ENCODE measurements around the gene SLC16A14.

Gene SLC16A14

GRCh38 chr2:230042195-230042594, 26.5 kb downstream of the SLC16A14 start:
- peak; percentile 6 for DNase-seq

DNA sequence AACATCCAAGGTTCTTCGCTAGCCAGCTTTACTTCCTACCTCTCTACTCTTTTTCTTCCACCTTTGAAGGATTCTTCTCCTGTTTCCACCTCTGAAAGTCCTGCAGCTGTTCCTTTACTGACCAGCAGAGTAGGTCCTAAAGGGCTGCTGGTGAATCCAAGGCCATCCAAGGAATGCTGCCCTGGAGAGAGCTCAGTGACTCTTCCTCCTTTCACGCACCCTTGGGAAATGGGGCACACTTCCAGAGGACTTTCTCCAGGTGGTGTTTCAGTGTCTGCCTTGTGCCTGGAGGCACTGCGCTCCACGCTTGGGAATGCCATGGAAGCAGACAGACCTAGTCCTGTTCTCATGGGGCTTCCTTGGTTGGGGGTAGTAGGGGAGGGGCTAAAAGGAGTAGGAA, 45.4 kb downstream of the SLC16A14 start:
- DNase-seq, result no peak

DNA sequence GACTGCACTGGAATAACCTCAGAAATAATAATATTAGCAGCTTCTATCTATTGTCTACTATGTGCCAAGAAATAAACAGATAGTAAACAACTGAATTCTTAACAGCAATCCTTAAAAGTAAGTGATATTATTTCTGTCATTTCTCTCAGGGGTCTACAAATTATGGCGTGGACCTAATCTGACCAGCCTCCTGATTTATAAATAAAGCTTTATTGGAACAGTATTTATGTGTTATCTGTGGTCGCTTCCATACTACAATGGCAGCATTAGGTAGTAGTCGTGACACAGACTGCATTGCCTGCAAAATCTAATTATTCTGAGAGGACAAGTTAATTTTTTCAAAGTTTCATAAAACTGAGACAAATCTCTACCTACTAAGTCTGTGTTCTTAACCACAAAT, 49.0 kb downstream of the SLC16A14 start:
- no peak for DNase-seq

DNA sequence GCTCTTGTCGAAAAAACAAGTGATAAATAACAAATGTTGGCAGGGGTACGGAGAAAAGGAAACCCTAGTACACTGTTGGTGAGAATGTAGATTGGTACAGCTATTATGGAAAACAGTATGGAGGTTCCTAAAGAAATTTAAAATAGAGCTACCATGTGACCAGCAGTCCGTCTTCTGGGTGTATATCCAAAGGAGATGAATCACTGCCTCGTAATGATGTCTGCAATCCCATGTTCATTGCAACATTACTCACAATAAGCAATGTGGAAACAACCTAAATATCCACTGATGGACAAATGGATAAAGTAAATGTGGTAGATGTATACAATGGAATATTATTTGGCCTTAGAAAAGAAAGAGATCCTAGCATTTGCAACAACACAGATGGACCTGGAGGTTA, 50.6 kb downstream of the SLC16A14 start:
- peak; percentile 49 for DNase-seq

DNA sequence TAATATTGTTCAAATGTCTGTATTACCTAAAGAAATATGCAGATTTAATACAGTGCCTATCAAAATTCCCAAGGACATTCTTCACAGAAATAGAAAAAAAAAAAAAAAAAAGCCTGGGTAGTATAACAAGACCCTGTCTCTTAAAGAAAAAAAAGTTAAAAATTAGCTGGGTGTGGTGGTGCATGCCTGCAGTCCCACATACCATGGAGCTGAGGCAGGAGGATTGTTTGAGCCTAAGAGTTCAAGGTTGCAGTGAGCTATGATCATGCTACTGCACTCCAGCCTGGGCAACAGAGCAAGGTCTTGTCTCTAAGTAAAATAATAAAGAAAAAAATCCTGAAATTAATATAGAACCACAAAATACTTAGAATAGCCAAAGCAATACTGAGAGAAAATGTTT, 51.9 kb downstream of the SLC16A14 start:
- no peak for DNase-seq

GRCh38 chr2:230012267-230012884, 56.3 kb downstream of the SLC16A14 start:
- DNase-seq, result no peak

DNA sequence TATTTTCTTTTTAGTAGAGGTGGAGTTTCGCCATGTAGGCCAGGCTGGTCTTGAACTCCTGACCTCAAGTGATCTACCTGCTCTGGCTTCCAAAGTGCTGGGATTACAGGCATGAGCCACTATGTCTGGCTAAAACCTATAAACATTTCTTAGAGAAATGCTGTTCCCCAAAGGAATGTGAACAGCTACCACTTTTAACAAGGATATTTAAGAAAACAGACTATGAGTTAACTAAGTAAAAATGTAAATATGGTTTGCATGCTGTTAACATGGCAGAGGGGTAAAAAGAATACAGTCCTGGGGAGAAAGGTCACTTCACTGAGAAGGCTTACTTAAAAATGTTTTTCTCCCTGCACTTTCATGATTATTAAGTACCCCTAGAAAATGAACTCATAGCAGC, 57.1 kb downstream of the SLC16A14 start:
- no peak for DNase-seq

DNA sequence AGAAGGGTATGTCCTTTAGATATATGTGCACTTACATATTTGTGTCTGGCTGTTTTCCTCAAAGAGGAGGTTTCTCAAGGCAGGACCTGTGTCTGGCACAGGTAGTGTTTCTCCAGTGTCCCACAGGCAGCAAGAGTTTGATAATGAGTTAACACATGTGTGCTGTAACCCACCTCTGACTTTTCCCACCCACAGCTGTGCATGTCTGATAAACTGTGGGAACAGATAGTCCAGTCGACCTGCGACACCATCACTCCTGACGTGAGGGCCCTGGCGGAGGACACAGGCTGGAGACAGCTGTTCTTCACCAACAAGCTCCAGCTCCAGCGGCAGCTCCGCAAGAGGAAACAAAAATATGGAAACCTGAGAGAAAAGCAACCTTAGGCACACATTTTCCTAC, 58.2 kb downstream of the SLC16A14 start:
- DNase-seq, result no peak

- peak; percentile 25 for DNase-seq
Measured at GRCh38 chr2:230008708-230009066, 60.0 kb downstream of the SLC16A14 start.

DNA sequence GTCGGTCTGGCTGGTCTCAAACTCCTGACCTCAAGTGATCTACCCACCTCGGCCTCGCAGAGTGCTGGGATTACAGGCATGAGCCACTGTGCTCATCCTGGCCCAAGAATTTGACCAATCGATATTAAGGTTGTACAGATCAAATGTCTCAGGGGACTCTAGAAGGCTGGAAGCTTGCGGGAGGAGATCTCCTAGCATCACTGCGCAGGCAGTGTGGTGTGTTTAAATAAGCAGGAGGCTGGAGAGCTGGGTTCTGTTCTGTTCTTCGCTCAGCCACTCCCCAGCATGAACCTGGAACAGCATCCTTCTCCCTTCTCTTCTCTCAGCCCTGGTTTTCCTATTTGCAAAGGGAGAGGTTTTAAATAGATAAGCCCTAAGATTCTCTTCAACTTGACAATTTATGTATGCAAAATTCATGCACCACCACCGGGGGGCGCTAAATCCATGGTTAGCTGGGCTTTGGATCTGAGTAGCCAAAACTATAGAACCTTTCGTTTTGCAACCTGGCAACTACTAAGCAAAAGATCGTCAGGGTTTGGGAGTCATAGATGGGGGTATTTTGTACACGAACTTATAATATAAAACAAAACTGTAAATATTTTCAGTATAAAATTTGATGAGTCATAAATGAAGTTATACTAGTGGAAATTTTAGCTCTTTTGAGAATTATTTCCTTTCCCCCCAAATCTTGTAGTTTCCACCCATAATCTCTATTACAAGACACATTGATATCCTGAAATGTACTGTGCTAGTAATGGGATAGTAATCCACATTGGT, 60.6 kb downstream of the SLC16A14 start:
- DNase-seq, result peak; percentile 87

DNA sequence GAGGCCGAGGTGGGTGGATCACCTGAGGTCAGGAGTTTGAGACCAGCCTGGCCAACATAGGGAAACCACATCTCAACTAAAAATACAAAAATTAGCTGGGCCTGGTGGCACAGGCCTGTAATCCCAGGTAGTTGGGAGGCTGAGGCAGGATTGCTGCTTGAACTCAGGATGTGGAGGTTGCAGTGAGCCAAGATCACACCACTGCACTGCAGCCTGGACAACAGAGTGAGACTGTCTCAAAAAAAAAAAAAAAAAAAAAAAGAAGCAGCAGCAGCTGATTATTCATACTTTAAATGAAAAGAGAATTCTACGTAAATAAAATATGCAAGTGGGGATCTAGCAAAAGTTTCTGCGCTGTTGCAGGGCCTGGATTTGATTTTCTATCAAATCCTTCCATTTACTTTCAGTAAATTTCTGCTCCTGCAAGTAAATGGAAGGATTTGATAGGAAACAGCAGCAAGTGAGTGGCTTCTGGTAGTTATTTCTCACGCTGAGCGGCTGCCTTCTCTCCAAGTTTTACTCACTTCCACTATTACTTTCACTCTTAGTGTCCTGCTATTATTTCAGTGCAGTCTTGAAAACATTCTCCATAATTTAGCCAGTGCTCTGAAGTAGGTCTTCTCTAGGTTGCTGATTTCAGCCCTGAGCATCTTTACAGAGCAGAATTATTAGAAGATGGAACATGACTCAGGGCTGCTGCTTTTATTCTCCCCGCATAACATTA, 68.4 kb downstream of the SLC16A14 start:
- peak; percentile 39 for DNase-seq

GRCh38 chr2:229997565-229997964, 71.2 kb downstream of the SLC16A14 start:
- DNase-seq, result no peak

GRCh38 chr2:229996320-229996719, 72.4 kb downstream of the SLC16A14 start:
- no peak for DNase-seq

- peak; percentile 25 for DNase-seq
Measured at GRCh38 chr2:229993236-229993635, 75.5 kb downstream of the SLC16A14 start.
